HG02840 (cell line): ENCODE results near the gene MAD1L1.

Source experiments
- ATAC-seq: cut with Tn5 transposase; IDR thresholded peaks from one replicate; pipeline ENCODE4 v1.9.1; 2021; ENCODE audit warnings: mild to moderate bottlenecking, moderate library complexity, moderate number of reproducible peaks; ENCODE audit not compliant: unreplicated experiment, low FRiP score

Gene MAD1L1

DNA sequence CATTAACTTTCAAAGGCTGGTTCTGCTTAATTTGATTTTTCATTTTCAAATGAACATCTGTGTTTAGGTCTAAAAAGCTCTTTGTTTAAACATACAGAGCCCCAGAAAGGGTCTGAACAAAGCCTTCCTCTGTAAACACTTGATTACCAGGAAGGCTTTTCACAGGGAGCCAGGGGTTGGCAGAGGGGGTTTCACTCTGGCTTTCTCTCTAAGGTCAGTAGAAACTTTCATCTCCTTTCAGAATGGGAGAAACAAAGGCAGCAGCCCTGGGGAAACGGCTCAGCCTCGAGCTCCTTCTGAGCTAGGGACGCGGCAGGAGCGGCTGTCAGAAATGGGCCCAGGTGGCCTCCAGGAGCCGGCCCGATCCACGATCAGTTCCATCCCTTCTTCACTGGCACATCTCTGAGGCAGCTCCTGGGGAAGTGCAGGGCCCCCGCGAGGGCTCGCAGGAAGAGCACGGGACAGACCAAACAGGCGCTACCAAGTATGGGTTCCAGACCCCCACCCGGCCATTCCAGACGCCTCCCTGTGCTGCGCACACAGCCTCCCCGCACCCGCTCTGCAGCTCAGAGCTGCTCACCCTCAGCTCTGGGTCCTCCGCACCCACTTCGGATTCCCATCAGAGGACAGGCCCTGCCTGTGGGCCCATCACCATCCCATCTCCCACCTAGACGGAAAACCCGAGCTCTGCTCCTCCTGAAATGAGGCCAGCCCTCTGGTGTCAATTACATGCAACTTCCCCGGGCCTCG lies 124.1 kb downstream of the MAD1L1 start:
- no peak for ATAC-seq

DNA sequence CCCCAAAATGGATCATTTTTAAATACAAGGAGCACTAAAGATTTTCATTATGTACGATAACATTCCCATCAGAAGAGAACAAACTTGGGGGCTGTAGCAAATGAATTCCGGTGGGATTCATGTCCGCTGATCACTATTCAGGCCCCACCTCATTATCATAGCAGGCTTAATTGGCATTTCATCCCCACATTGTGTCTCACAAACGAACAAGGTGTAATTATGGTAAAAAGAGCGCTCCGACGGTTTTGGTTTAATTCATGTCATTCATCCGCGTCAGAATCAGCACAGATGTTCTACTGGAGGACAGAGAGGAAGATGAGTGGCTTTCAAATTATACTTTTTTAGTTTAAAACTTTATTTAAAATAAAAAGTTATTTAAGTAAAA lies 124.7 kb downstream of the MAD1L1 start:
- no peak for ATAC-seq

DNA sequence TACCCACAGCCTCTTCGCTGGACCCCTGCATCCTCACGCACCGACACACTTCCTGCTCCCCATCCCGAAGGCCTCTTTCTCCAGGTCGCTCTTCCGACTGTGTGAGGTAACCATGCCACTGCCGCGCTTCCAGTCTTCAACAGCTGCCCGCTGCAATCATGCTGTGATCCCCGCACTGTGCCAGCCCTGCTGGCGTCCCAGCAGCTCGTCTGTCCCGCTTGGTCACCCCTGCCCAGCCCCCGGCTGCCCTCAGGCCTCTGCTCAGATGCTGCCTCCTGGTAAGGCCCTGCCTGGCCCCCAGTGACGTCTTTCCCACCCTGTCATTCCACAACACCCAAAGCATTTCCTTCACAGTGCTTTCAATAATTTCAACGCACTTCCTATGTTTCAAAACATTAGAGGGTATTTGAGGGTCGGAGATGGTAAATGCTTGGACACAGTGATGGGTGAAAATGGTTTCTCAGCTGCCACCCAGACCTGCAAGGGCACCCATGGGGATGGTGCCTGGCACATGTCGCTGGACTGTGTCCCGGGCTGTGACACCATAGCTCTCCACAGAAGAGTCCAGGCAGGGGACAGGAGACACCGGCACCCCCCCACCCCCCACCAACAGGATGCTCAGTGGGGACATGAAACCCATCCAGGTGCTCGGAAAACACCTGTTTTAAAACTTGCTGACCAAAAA lies 125.2 kb downstream of the MAD1L1 start:
- no peak for ATAC-seq

DNA sequence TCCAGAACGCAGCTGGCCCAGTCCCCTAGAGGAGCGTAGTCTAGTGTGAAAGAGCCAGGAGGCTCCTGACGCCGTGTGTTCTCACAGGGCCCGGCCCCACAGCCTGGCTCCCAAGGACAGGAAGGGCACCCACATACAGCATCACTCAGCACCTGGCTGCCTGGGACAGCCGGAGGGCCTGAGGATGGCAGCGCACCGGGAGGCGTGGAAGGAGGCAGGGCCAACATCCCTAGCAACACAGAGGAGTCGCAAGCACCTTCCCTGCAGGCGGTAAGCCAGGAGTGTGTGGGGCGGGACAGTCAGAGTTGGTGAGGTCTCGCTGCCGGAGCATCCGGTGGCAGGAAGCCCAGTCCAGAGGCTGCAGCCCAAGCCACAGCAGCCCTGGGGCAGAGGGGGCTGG lies 125.8 kb downstream of the MAD1L1 start:
- no peak for ATAC-seq

DNA sequence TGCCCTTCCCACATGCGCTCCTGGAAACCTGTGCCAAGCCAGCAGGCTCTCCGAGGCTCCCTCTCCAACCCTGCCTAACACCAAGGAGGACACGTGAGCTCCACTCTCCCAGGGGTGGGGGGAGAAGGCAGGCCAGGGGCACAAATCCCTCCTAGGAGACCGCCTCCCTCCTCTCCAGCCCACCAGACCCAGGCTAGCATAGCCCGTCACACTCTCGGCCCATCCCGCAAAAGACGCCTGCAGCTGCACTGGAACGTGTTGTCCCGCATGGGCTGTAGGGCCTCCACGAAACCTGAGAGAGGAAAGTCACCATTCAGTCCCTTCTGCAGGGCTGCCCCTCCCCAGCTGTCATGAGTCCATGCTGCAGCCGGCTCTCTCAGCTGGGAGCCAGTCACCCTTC lies 126.3 kb downstream of the MAD1L1 start:
- no peak for ATAC-seq

DNA sequence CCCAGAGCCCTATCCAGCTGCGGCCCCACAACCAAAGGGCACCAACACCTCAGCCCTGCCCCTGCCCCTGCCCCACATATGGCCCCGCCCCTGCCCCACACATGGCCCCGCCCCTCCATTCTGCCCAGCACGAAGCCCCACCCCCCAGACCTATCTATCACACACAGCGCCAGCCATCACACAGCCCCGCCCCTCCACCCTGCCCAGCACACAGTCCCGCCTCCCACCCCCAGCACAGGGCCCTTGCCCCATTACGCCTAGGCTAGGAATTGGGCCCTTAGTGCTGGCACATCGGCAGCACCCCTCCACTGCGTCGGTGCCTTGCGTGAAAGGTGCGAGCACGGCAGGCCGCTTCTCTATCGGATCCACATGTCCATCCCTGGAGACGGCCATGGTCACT lies 126.8 kb downstream of the MAD1L1 start:
- ATAC-seq: no peak

DNA sequence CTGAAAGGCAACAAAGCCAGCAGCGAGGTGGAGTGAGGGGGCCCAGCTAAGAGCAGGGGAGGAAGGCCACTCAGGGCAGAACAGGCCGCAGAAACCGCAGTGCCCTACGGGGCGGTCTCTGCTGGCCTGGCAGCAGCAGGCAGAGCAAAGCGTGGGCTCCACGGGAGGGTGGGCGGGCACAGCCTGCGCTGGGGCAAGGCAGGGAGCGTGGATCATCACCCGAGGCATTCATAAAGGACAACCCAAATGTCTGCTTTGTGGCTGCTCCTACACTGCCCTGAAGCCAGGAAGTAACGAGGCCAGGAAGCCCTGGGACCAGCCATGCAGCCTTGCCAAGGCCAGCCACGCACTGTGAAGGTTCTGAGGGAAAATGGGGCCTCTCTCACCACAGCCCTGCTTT lies 127.5 kb downstream of the MAD1L1 start:
- ATAC-seq: no peak

DNA sequence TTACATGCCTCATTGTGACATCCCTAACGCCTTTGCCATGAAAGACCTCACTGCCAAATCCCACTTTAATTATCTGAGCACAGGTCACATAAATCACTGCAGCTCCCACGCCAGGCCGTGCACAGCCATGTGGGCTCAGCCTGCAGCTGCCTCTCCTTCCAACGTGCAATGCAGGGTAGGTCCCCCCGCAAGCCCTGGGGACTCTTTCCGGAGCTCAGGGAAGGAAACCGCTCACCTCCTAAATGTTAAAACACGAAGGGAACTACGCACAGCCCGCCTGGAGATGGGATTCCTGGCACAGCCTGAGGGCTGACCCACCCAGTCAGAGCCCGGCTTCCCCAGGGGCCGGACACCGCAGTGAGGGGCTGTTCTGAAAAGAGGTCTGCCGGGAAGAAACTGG lies 128.0 kb downstream of the MAD1L1 start:
- ATAC-seq: no peak

DNA sequence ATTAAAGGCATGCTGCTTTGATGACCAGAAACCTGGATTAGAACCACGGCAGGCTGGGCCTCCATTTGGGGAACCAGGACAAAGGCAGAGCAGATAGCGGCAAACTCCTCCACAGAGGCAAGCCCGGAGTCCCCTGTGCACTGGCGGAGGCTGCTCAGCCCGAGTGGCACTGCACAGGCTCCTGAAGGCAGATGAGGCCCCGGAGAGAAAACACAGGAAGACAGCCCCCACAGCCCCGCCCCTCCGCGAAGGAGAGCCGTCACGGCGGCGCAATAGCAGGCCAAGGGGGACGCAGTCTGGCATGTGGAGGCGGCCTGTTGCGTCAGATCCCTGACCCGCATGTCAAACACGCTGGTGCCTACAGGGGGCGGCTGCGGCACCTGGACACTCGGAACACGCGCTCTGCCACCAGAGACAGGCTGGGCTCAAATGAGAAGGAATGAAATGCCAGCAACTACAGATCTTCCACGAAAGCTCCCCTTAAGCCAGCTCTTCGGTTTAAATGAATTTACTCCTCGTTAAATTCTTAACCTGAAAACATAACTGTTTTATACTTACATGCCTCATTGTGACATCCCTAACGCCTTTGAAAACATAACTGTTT lies 128.5 kb downstream of the MAD1L1 start:
- ATAC-seq: no peak

DNA sequence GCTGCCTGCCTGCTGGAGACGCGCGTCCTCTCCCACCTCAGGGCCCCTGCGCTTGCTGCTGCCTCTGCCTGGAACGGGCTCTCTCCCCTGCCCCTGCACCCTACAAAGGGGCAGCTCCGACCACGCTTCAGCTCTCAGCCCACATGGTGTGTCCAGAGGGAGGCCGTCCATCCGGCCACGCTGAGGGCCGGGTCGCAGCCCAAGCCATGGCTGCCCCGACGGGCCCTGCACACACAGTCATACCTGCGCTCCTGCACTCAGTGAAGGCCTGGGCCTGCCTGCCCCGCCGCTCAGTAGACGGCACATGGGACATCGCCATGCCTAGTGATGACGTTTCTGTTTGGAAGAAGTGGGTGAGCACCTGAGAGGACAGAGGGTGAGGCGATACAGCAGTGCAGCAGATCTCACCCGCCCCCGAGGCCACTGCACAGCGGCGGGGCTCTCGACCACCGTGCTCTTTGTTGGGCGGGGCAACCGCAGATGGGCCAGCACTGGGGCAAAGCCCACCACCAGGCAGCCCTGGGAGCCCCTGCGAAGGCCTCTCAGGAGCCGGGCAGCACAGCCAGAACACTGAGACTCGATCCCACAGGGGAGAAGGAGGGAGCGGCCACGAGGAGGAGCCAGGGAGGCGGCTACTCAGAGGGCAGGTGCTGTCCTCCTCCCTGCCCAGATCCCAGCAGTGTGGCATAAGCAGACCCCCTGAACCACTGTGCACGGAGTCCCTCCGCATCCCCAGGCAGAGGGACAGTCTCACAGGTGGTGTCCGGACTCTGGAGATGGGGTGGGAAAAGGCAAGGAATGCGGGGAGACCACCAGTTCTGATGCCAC lies 129.5 kb downstream of the MAD1L1 start:
- no peak for ATAC-seq

DNA sequence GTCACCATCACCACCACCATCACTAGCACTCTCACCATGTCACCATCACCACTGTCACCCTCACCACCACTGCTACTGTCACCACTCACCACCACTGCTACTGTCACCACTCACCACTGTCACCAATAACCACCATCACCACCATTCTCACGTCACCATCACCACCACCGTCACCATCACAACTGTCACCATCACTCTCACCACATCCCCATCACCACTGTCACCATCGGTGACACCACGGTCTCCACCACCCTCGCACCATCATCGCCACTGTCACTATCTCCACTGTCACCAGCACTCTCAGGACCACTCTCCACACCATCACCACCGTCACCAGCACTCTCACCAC lies 130.4 kb downstream of the MAD1L1 start:
- no peak for ATAC-seq

DNA sequence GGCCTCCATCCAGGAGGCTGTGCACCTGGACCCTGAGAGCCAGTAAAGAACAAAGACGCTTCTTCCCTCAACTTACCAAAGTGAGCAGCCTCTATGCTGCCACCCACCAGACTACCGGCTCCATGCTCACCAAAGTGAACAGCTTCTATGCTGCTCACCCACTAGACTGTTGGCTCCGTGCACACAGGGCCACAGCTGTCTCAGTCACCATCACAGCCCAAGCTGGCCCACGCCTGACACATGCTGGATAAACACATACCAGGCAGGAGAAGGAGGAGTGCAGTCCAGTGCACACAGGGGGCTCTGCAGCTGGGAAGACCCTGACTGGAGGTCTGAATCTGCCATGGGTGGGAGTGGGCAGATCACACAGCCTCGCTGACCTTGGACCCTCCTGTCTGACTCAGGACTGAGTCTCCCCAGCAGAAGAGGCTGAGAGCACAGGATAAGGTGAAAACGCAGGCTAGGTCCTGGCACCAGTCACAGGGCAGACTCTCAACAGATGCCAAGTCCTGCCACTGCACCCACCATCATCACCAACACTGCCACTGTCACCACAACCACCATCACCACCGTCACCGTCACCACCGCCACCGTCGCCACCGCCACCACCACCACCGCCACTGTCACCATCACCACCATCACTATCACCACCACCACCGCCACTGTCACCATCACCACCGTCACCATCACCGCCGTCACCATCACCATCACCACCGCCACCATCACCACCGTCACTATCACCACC lies 130.9 kb downstream of the MAD1L1 start:
- ATAC-seq: no peak

DNA sequence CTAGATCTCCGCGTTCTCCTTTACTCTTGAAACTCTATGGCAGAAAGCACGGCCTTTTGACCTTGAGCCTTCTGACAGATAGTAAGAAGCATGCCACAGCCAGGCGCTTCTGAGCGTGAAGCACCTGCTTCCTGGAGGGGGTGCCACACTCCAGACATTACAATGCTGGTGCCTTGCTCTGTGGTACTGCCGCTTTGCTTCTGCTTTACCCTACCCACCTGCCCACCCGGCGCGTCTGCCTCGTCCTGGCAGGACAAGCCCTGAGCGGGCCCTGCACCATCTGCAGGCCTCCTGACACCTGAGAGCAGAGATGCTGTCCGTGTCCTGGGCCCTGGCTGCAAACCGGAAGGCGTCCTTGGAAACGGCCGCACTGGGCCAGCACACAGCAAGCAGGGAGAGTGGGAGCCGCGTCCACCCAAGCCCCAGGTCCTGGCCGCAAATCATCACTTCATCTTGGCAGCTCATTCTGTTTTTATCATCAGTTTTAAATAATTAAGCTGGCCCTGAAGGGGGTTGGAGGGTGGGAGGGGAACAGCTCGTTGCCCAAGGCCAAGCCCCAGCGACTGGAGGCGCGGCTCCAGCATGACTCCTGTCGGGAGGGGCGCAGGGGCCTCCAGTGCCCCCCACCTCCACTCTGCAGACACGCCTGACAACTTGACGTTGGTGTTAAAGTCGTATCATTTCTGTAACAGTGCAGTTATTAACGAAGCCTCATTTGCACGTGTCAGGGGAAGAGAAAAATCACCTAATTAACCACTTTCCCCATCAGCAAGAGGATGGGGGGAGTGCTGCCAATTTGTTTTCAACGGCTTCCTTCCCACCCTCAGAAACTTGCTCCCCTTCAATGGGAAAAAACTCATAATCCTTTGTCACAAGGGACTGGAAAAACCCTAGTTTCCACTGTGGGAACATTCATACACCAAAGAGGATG lies 132.2 kb downstream of the MAD1L1 start:
- no peak for ATAC-seq

GRCh38 chr7:2099048-2099957 lies 133.4 kb downstream of the MAD1L1 start:
- no peak for ATAC-seq

GRCh38 chr7:2098496-2098895 lies 134.2 kb downstream of the MAD1L1 start:
- ATAC-seq: no peak

DNA sequence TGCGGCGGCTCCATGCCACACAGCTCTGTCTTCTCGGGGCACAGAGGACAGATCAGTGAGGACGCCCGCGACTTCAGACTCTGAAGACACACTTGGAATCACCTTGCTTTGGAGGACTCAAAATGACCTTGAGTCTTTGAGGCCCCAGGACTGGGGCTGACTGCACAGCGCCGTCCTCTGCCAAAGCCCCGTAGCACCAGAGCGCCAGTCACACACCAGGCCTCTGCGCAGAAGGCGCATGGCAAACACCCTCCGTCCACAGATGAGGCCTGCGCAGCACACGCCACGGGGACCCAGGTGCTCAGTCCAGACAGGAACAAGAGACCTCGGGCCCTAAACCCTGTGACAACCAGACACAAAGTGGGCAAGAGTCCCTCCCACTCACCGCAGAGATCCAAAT lies 134.7 kb downstream of the MAD1L1 start:
- no peak for ATAC-seq

- no peak for ATAC-seq
Measured at GRCh38 chr7:2097492-2097891, 135.3 kb downstream of the MAD1L1 start.

- ATAC-seq: no peak
Measured at GRCh38 chr7:2096692-2097387, 135.9 kb downstream of the MAD1L1 start.
